Neural cell (in vitro differentiated cells): ENCODE results near the gene MAPK14. TPM values are rescaled to one million over a fixed set of nuclear protein-coding genes. Genes with fewer than 3 reads are reported as not detected.
"Not testable (repeated sequence)": the region's sequence is repeated elsewhere in the genome, so short reads cannot be mapped to it uniquely, and the experiment has no call there.

ENCODE experiments used
- H2AFZ ChIP-seq: fragments of 200-600, 300-800 bp; sonication (generic), shearing (Covaris generic); 2 replicates; pipeline ENCODE4 v1.6.0; 2014; ENCODE audit warnings: low read depth, mild to moderate bottlenecking, antibody characterized with exemption, low read length, moderate library complexity
- H3F3A ChIP-seq: fragments of 200-600 bp; shearing (Covaris generic); 2 replicates; pipeline ENCODE4 v1.6.1; 2016; ENCODE audit warnings: mild to moderate bottlenecking, moderate library complexity, mixed read lengths, antibody characterized with exemption, low read length; ENCODE audit not compliant: insufficient read depth, poor library complexity, severe bottlenecking
- H3K27ac ChIP-seq: fragments of 200-600, 300-800 bp; sonication (generic), shearing (Covaris generic); 2 replicates; pipeline ENCODE4 v1.5.1; 2014; ENCODE audit warnings: mild to moderate bottlenecking, low read length, moderate library complexity
- H3K27me3 ChIP-seq: fragments of 300-800, 200-600 bp; sonication (generic), shearing (Covaris generic); 2 replicates; pipeline ENCODE4 v1.6.0; 2014; ENCODE audit warnings: mild to moderate bottlenecking, low read depth, low read length, moderate library complexity; ENCODE audit not compliant: insufficient read depth
- H3K36me3 ChIP-seq: fragments of 300-800, 200-600 bp; sonication (generic), shearing (Covaris generic); 2 replicates; pipeline ENCODE4 v1.5.1; 2014; ENCODE audit warnings: mild to moderate bottlenecking, antibody characterized with exemption, low read length, moderate library complexity; ENCODE audit not compliant: insufficient read depth
- H3K4me2 ChIP-seq: fragments of 300-800, 200-600 bp; sonication (generic), shearing (Covaris generic); 2 replicates; pipeline ENCODE4 v1.6.0; 2014; ENCODE audit warnings: mild to moderate bottlenecking, low read length
- H3K4me3 ChIP-seq: fragments of 300-800, 200-600 bp; sonication (generic), shearing (Covaris generic); 2 replicates; pipeline ENCODE4 v1.5.1; 2014; ENCODE audit warnings: mild to moderate bottlenecking, low read length, moderate library complexity
- H3K79me2 ChIP-seq: fragments of 200-600 bp; shearing (Covaris generic); replicated peaks from 2 replicates; pipeline ENCODE4 v1.6.0; 2014; ENCODE audit warnings: mild to moderate bottlenecking, low read length, moderate library complexity; ENCODE audit not compliant: insufficient read depth
- H3K9ac ChIP-seq: fragments of 300-800, 200-600 bp; sonication (generic), shearing (Covaris generic); 2 replicates; pipeline ENCODE4 v1.6.1; 2016; ENCODE audit warnings: mild to moderate bottlenecking, low read length, mixed read lengths
- H3K9me2 ChIP-seq: fragments of 200-600 bp; shearing (Covaris generic); 2 replicates; pipeline ENCODE4 v1.6.1; 2016; ENCODE audit warnings: mild to moderate bottlenecking, low read length, mixed read lengths; ENCODE audit not compliant: insufficient read depth
- H3K9me3 ChIP-seq: fragments of 200-600, 300-800 bp; sonication (generic), shearing (Covaris generic); 2 replicates; pipeline ENCODE4 v1.6.1; 2016; ENCODE audit warnings: mild to moderate bottlenecking, mixed run types, low read length, moderate library complexity, mixed read lengths
- H4K20me1 ChIP-seq: fragments of 200-600 bp; shearing (Covaris generic); 2 replicates; pipeline ENCODE4 v1.6.1; 2016; ENCODE audit warnings: mild to moderate bottlenecking, mixed run types; ENCODE audit not compliant: insufficient read depth
- CTCF ChIP-seq: fragments of 450-650 bp; IDR thresholded peaks from 2 replicates; pipeline ENCODE4 v1.5.1; 2014; ENCODE audit warnings: antibody characterized with exemption, mild to moderate bottlenecking, moderate library complexity; ENCODE audit not compliant: poor library complexity, severe bottlenecking
- EP300 ChIP-seq: fragments of 450-650 bp; conservative IDR thresholded peaks from 2 replicates; pipeline ENCODE4 v1.6.1; 2014; ENCODE audit warnings: antibody characterized with exemption, mild to moderate bottlenecking, moderate library complexity; ENCODE audit not compliant: poor library complexity, severe bottlenecking
- EZH2 ChIP-seq: fragments of 200-600, 300-800 bp; shearing (Covaris generic), sonication (generic); IDR thresholded peaks from 2 replicates; pipeline ENCODE4 v1.6.1; 2014; ENCODE audit warnings: antibody characterized with exemption, low read length, borderline replicate concordance, mild to moderate bottlenecking; ENCODE audit not compliant: insufficient read depth, poor library complexity, severe bottlenecking
- MXI1 ChIP-seq: fragments of 450-650 bp; conservative IDR thresholded peaks from 2 replicates; pipeline ENCODE4 v1.6.1; 2014; ENCODE audit warnings: antibody characterized with exemption, mild to moderate bottlenecking; ENCODE audit not compliant: poor library complexity, severe bottlenecking
- POLR2AphosphoS5 ChIP-seq: IDR thresholded peaks from 2 replicates; pipeline ENCODE4 v1.6.1; 2012
- RAD21 ChIP-seq: fragments of 450-650 bp; conservative IDR thresholded peaks from 2 replicates; pipeline ENCODE4 v1.6.1; 2014; ENCODE audit warnings: antibody characterized with exemption, mild to moderate bottlenecking, moderate library complexity
- SMC3 ChIP-seq: fragments of 450-650 bp; conservative IDR thresholded peaks from 2 replicates; pipeline ENCODE4 v1.6.1; 2014; ENCODE audit warnings: antibody characterized with exemption, mild to moderate bottlenecking, moderate library complexity; ENCODE audit not compliant: poor library complexity
- TAF1 ChIP-seq: IDR thresholded peaks from 2 replicates; pipeline ENCODE4 v1.6.1; 2012; ENCODE audit warnings: low read depth
- polyA plus RNA-seq: library from polyadenylated mRNA; depleted of rRNA; stranded (reverse); fragments of >200 nt; gene quantifications from 2 replicates; pipeline ENCODE4 v1.2.3, GENCODE V29; 2014
- TF ChIP-seq, protein P1 (sequence below): IDR thresholded peaks from 2 replicates; pipeline ENCODE4 v1.6.1; 2012; ENCODE audit warnings: borderline replicate concordance

MAPK14 gene
- polyA plus RNA-seq, 1 donor from 2014 or later, result 26.6 TPM

DNA sequence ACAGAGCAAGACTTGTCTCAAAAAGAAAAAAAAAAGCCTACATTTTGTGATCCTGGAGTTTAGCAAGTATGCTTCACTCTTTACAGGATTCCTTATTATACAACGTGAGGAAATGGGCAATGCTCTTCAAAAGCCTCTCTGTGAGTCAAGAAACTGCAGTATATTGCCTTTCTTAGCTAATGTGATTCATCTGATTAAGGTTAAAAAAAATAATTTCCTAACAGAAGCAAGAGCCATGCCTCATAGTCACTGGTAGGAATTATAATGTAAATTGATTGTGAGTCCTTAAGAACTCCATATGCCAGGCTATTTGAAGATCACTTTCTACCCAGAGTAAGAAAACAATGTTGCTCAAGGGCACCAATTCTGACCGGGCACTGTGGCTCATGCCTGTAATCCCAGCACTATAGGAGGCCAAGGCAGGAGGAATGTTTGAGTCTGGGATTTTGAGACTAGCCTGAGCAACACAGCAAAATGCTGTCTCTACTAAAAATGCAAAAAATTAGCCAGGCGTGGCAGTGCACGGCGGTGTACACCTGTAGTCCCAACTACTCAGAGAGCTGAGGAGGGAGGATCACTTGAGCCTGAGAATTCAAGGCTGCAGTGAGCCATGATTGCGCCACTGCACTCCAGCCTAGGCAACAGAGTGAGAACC is 46.5 kb upstream of the MAPK14 start:
- TF ChIP-seq MXI1 (no peak), CTCF (no peak), TAF1 (no peak), EP300 (no peak), POLR2AphosphoS5 (no peak), EZH2 (no peak), SMC3 (no peak), RAD21 (no peak)
- TF ChIP-seq, protein P1, sequence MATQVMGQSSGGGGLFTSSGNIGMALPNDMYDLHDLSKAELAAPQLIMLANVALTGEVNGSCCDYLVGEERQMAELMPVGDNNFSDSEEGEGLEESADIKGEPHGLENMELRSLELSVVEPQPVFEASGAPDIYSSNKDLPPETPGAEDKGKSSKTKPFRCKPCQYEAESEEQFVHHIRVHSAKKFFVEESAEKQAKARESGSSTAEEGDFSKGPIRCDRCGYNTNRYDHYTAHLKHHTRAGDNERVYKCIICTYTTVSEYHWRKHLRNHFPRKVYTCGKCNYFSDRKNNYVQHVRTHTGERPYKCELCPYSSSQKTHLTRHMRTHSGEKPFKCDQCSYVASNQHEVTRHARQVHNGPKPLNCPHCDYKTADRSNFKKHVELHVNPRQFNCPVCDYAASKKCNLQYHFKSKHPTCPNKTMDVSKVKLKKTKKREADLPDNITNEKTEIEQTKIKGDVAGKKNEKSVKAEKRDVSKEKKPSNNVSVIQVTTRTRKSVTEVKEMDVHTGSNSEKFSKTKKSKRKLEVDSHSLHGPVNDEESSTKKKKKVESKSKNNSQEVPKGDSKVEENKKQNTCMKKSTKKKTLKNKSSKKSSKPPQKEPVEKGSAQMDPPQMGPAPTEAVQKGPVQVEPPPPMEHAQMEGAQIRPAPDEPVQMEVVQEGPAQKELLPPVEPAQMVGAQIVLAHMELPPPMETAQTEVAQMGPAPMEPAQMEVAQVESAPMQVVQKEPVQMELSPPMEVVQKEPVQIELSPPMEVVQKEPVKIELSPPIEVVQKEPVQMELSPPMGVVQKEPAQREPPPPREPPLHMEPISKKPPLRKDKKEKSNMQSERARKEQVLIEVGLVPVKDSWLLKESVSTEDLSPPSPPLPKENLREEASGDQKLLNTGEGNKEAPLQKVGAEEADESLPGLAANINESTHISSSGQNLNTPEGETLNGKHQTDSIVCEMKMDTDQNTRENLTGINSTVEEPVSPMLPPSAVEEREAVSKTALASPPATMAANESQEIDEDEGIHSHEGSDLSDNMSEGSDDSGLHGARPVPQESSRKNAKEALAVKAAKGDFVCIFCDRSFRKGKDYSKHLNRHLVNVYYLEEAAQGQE, result no peak
- no peak overlapping the region for H2AFZ ChIP-seq
- H3K79me2 ChIP-seq, result no peaks in the 10 kb centered on the region
- H3F3A ChIP-seq, result no peaks in the 10 kb centered on the region
- no peak overlapping the region for H3K27ac ChIP-seq
- H3K9ac ChIP-seq, result no peak overlapping the region
- no peaks in the 10 kb centered on the region for H3K27me3 ChIP-seq
- H3K9me2 ChIP-seq, result no peaks in the 10 kb centered on the region
- H3K36me3 ChIP-seq, result no peaks in the 10 kb centered on the region
- H4K20me1 ChIP-seq, result no peaks in the 10 kb centered on the region
- no peaks in the 10 kb centered on the region for H3K9me3 ChIP-seq
- no peak overlapping the region for H3K4me3 ChIP-seq
- no peak overlapping the region for H3K4me2 ChIP-seq

DNA sequence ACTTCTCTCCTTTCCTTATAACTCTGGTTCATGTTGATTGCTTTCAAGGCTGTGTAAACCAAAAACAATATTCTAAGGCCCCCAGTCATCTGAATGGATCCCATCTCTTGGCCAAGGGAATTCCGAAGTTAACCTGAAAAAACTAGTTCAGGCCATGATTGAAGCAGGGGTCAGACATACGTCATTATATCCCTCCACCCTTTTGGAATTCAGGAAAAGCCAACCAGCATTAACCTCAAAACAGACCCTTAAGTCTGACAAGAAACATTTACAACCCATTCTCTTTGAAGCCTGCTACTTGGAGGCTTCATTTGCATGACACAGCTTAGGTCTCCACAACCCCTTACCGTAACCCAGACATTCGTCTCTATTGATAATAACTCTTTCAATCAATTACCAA is 42.9 kb upstream of the MAPK14 start:
- Histone ChIP-seq H3K27ac (no peak overlapping the region), H3K9ac (no peak overlapping the region), H3K27me3 (no peaks in the 10 kb centered on the region), H3K9me3 (no peaks in the 10 kb centered on the region), H3K79me2 (no peaks in the 10 kb centered on the region), H3K4me2 (no peak overlapping the region), H2AFZ (no peak overlapping the region), H3K9me2 (no peaks in the 10 kb centered on the region), H3K36me3 (no peaks in the 10 kb centered on the region), H4K20me1 (no peaks in the 10 kb centered on the region), H3F3A (no peaks in the 10 kb centered on the region), H3K4me3 (no peak overlapping the region)
- TF ChIP-seq SMC3 (no peak), MXI1 (no peak), RAD21 (no peak), POLR2AphosphoS5 (no peak), EP300 (no peak), EZH2 (no peak), CTCF (no peak), TAF1 (no peak)
- TF ChIP-seq, protein P1, result no peak

GRCh38 chr6:35988047-35988446 is 39.6 kb upstream of the MAPK14 start:
- not testable (repeated sequence) for H3K79me2 ChIP-seq, H3K9ac ChIP-seq, H3K4me3 ChIP-seq, H3K27ac ChIP-seq, H3K4me2 ChIP-seq, H3K36me3 ChIP-seq, H2AFZ ChIP-seq, H3K27me3 ChIP-seq, H3K9me2 ChIP-seq, H4K20me1 ChIP-seq, H3K9me3 ChIP-seq, H3F3A ChIP-seq
